HL-60/S4 (cell line): ENCODE data around the gene JAKMIP1.

ENCODE experiments used
- in situ Hi-C: fragments of 300-500 bp; cut with MboI; formaldehyde crosslinking; loops from 2 replicates; pipeline ENCODE4 v1.14.3; 2022; ENCODE audit warnings: low sequenced_read_pairs

The JAKMIP1 gene

GRCh38 chr4:6204871-6205566 is 4.7 kb upstream of the JAKMIP1 start:
- in situ Hi-C loops: no loop called here

- in situ Hi-C loops: no loop called here
These were observed 3.7 kb upstream of the JAKMIP1 start for GRCh38 chr4:6204098-6204497.

GRCh38 chr4:6201580-6202091 is 1.3 kb upstream of the JAKMIP1 start:
- in situ Hi-C loops: no loop called here

- in situ Hi-C loops: no loop called here
These were observed 593 bp upstream of the JAKMIP1 start for GRCh38 chr4:6200922-6201362.

GRCh38 chr4:6199422-6199921 is 877 bp downstream of the JAKMIP1 start:
- in situ Hi-C loops: no loop called here

- in situ Hi-C loops: no loop called here
These were observed 1.5 kb downstream of the JAKMIP1 start for GRCh38 chr4:6198768-6199421.

- in situ Hi-C loops: no loop called here
These were observed 2.1 kb downstream of the JAKMIP1 start for GRCh38 chr4:6198278-6198677.

- in situ Hi-C loops: no loop called here
These were observed 2.7 kb downstream of the JAKMIP1 start for GRCh38 chr4:6197433-6198174.

- in situ Hi-C loops: no loop called here
These were observed 3.5 kb downstream of the JAKMIP1 start for GRCh38 chr4:6196871-6197270.

GRCh38 chr4:6196324-6196723 is 4.0 kb downstream of the JAKMIP1 start:
- in situ Hi-C loops: no loop called here

GRCh38 chr4:6195602-6196319 is 4.6 kb downstream of the JAKMIP1 start:
- in situ Hi-C loops: no loop called here

- in situ Hi-C loops: no loop called here
These were observed 5.7 kb downstream of the JAKMIP1 start for GRCh38 chr4:6194458-6195195.

GRCh38 chr4:6193399-6193798 is 7.0 kb downstream of the JAKMIP1 start:
- in situ Hi-C loops: no loop called here

- in situ Hi-C loops: no loop called here
These were observed 8.1 kb downstream of the JAKMIP1 start for GRCh38 chr4:6192245-6192644.

- in situ Hi-C loops: no loop called here
These were observed 8.8 kb downstream of the JAKMIP1 start for GRCh38 chr4:6191448-6192130.

- in situ Hi-C loops: no loop called here
These were observed 9.9 kb downstream of the JAKMIP1 start for GRCh38 chr4:6190486-6190885.

GRCh38 chr4:6189511-6189910 is 10.8 kb downstream of the JAKMIP1 start:
- in situ Hi-C loops: no loop called here

- in situ Hi-C loops: no loop called here
These were observed 11.6 kb downstream of the JAKMIP1 start for GRCh38 chr4:6188687-6189305.

GRCh38 chr4:6184169-6184568 is 16.2 kb downstream of the JAKMIP1 start:
- in situ Hi-C loops: no loop called here
